GM10248 (cell line): ENCODE measurements around the gene SLC25A13.

Source experiments
- CTCF ChIA-PET: fragments of 300-600 bp; sonication (Branson Sonifier 250); formaldehyde crosslinking; extraction: SDS; loops from one replicate; lab custom pipeline; 2021; ENCODE audit warnings: antibody characterized with exemption; lab: Yijun Ruan, JAX
- POLR2A ChIA-PET: fragments of 350-650 bp; sonication (Branson Sonifier 250); formaldehyde crosslinking; extraction: SDS; loops from one replicate; lab custom pipeline; 2020; ENCODE audit warnings: antibody characterized with exemption; lab: Yijun Ruan, JAX
- DNase-seq: peaks from one replicate; pipeline ENCODE4 v3.0.0; 2012; ENCODE audit errors: extremely low spot score
- CTCF ChIP-seq: IDR thresholded peaks from 2 replicates; pipeline ENCODE4 v1.5.1; 2012; ENCODE audit warnings: mild to moderate bottlenecking, low read depth; ENCODE audit errors: extremely low read depth, missing control alignments, control extremely low read depth

SLC25A13 gene

GRCh38 chr7:96216373-96216772 lies 105.5 kb downstream of the SLC25A13 start:
- POLR2A ChIA-PET, result no interaction called here
- no peak for DNase-seq
- no peak for TF ChIP-seq CTCF
- CTCF ChIA-PET, result no interaction called here

- ChIA-PET POLR2A (no interaction called here), CTCF (interaction anchor here (0.9 to 1.3 kb wide), 2 partner anchors 9 to 1660 kb away, joined by 3 read pairs; no protein-coding TSS in a partner anchor)
- DNase-seq, result no peak
- no peak for TF ChIP-seq CTCF
Observed at GRCh38 chr7:96212474-96212873, 109.4 kb downstream of the SLC25A13 start.

GRCh38 chr7:96211954-96212353 lies 109.9 kb downstream of the SLC25A13 start:
- TF ChIP-seq CTCF, result no peak
- ChIA-PET CTCF (interaction anchor here (0.9 to 1.3 kb wide), 2 partner anchors 9 to 1661 kb away, joined by 3 read pairs; no protein-coding TSS in a partner anchor), POLR2A (no interaction called here)

GRCh38 chr7:96205665-96206064 lies 116.2 kb downstream of the SLC25A13 start:
- ChIA-PET CTCF (interaction anchor here (1.2 kb wide), 1 partner anchor 13 kb away, joined by 3 read pairs; no protein-coding TSS in a partner anchor), POLR2A (no interaction called here)
- DNase-seq, result no peak
- TF ChIP-seq CTCF, result no peak

More at GRCh38 chr7:96211954-96212353, 109.9 kb downstream of the SLC25A13 start:
- no peak for DNase-seq

GRCh38 chr7:96204601-96205000 lies 117.3 kb downstream of the SLC25A13 start:
- TF ChIP-seq CTCF, result no peak
- no peak for DNase-seq
- ChIA-PET CTCF (no interaction called here), POLR2A (no interaction called here)

GRCh38 chr7:96203786-96204185 lies 118.1 kb downstream of the SLC25A13 start:
- CTCF ChIA-PET, result interaction anchor here (1.2 to 1.4 kb wide), 2 partner anchors 10 to 109 kb away, joined by 3 to 4 read pairs; no protein-coding TSS in a partner anchor
- POLR2A ChIA-PET, result no interaction called here
- DNase-seq, result no peak
- TF ChIP-seq CTCF, result no peak
